Hippocampal formation (tissue), 2 donors: ENCODE results near the gene NOC2L.

ENCODE experiments used
- DNase-seq, 2 donors: peaks; one replicate each; lab custom pipeline; 2025; lab: John Stamatoyannopoulos, UW

The NOC2L gene

DNA sequence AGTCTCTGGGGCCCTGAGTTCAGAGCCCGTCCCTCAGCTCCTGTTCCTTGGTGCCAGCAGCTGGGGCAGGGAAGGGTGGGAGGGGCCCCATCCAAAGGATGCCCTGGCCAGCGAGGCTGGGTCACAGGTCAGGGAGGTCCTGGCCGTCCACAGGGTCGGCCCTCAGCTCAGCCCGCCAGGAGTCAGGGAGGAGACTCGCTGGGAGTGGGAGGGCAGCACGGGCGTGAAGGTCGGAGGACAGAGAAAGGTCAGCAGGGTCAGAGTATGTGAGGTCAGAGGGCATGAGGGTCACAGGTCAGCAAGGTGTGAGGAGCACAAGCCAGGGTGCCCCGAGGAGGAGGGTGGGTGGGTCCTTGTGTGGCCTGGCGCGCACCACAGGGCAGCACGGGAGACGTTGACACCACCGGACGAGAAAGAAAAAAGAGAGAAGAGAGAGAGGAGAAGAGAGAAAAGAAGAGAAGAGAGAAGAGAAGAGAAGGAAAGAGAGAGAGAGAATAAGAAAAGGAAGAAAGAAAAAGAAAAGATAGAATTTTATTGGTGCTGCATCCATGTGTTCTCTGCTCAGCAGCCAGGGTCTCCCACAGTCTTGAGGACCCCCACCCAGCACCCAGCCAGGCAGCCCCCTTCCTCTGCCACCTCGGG lies 15.8 kb upstream of the NOC2L start:
- no peak for DNase-seq

- DNase-seq = no peak
These were observed 15.2 kb upstream of the NOC2L start for GRCh38 chr1:974293-974640.

- DNase-seq = no peak
These were observed 14.6 kb upstream of the NOC2L start for GRCh38 chr1:973459-974292.

DNA sequence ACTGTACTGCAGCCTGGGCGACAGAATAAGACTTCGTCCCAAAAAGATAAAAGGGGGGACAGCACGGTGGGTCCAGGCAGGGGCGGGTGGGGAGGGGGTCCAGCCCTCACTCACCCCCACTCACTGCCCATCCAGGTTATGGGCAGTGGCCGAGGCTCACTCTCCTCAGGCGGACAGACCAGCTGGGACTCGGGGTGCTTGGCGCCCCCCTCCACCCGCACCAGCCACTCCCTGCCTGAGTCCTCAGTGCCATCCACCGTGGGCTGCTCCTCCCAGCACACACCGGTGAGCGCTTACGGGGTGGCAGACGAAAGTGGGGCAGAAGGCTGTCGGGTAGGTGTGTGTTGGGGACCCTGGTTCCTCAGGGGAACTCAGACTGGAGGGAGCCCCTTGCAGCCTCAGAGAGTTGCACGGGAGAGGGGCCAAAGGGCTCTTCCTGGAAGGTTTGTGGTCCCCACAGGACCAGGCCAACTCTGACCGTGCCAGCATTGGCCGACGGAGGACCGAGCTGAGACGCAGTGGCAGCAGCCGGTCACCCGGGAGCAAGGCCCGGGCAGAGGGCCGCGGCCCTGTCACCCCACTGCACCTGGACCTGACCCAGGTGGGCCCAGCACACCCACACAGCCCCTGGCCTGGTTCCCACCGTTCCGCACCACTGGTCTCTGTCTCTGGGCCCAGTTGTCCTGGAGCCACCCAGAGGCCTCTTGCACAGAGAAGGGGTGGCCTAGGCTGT lies 13.8 kb upstream of the NOC2L start:
- no peak for DNase-seq

DNA sequence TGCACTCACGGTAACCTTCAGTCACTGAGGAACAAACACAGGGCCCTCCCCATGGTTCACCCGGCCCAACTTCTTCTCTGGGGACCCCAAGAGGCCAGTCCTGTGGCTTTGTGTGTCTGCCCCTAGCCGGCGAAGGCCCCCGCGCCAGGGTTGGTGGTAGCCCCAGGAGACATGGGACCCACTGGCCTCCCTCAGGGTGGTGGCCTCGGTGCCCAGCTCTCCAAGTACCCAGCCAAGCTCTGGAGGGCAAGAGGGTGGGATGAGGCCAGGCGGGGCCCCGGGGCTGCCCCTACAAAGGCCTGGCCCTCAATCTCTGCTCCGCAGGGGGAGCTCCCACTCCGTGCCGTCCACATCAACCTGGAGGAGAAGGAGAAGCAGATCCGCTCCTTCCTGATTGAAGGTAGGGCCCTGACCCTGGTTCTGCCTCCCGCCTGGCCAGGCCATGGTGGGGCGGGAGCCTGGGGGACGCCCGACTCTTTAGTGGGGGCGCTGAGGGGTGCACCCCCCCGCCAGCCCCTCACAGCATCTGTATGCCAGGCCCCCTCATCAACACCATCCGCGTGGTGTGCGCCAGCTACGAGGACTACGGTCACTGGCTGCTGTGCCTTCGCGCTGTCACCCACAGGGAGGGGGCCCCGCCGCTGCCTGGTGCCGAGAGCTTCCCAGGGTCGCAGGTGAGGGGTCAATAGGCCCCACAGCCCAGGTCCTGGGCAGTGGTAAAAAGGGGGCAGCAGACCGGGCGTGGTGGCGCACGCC lies 12.9 kb upstream of the NOC2L start:
- DNase-seq = no peak

GRCh38 chr1:970973-971730 lies 12.1 kb upstream of the NOC2L start:
- no peak for DNase-seq

- no peak for DNase-seq
These were observed 11.4 kb upstream of the NOC2L start for GRCh38 chr1:970242-970972.

- DNase-seq = no peak
These were observed 10.3 kb upstream of the NOC2L start for GRCh38 chr1:969260-969855.

- DNase-seq = no peak
These were observed 8.6 kb upstream of the NOC2L start for GRCh38 chr1:967466-968343.

GRCh38 chr1:966704-967300 lies 7.7 kb upstream of the NOC2L start:
- DNase-seq = no peak

DNA sequence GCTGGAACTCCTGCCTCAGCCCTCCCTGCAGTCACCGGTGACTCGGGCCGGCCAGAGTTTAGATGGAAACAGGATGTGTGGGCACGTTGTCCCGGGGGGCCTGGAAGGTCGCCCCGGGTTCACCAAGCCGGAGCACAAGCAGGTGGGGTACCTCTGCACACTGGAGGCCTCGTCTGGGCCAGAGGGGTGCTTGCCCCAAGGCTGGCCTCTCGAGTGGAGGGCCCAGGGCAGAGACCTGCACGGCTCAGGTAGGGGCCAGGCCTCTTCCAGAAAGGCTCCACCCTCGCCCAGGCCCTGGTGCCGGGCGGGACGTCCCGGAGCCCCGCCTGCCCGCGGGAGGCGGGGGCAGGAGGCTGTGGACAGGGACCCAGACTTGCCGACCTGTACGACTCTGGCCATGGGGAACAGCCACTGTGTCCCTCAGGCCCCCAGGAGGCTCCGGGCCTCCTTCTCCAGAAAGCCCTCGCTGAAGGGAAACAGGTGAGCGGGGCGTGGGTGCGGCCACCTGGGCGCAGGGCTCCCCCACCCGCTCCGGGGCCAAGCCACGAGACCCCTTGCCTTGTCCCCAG lies 7.2 kb upstream of the NOC2L start, which contains the start of gene PLEKHN1:
Gene PLEKHN1 (plus strand): TSS at position 348 of the 569 bp plus-strand sequence. CDS start 50 bp downstream, at position 398.
- DNase-seq = no peak

- no peak for DNase-seq
These were observed 6.6 kb upstream of the NOC2L start for GRCh38 chr1:965526-966134.

- DNase-seq = no peak
These were observed 5.9 kb upstream of the NOC2L start for GRCh38 chr1:964691-965525.

DNA sequence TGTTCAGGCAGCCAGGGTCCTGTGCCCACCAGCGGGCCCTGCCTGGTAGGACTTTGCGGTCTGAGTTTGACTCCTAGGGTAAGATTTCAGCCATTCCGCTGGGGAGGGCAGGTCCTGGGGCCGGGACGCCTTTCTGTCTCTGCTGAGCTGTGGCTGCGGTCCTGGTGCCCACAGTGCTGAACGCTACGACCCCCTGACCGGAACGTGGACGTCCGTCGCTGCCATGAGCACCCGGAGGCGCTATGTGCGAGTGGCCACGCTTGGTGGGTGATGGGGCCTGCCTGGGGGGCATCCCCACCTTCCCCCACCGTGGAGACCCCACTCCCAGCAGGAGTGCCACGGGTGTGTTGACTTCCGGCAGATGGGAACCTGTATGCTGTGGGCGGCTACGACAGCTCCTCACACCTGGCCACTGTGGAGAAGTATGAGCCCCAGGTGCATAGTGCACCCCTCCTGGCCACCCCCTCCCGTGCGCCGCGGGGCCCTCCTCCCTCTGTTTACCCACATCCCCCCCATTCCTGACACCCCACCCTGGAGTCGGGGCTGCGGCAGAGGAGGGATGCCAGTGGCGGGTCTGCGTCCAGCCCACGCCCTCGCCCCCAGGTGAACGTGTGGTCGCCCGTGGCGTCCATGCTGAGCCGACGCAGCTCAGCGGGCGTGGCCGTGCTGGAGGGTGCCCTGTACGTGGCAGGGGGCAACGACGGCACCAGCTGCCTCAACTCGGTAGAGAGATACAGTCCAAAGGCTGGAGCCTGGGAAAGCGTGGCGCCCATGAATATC lies 4.9 kb upstream of the NOC2L start:
- no peak for DNase-seq

DNA sequence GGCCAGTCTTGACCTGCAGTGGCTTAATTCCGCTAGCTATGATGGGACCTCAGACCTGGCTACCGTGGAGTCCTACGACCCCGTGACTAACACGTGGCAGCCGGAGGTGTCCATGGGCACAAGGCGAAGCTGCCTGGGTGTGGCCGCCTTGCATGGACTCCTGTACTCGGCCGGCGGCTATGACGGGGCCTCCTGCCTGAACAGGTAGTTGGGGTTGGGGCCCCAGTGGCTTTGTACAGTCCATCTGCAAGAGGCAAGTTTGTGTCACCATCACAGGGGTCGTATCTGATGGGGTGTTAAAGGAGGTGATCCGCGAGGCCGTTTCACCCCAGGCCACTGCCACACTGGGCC lies 4.2 kb upstream of the NOC2L start:
- no peak for DNase-seq
